Measurements from ENCODE around the gene ANKRD11.

ANKRD11 gene

DNA sequence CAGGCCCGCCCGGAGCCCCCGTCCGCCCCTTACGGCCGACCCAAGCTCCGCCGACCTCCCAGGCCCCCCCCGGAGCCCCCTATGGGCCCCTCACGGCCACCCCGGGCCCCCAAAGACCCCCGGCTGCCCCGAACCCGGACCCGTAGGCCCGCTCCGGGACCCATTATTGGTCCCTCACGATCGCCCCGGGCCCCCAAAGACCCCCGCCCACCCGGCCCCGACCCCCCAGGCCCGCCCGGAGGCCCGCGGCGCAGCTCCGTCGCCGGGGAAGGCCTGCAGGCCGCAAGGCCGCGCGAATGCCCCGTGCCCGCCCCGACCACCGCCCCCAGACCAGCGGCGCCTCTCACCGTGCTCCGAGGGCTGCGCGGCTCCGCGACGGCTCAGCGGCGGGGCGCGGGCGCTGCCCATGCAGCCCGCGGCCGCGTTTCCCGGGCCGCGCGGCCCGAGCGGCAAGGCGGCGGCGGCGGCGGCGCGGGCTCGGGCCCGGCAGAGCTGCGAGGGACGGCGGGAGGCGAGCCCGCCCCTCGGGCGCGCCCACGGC, 393 bp downstream of the ANKRD11 start:
- Histone ChIP-seq H3K9me3 (ENCODE audit: insufficient read depth, low read length) (no peaks in the 10 kb centered on the region), H3K27ac (ENCODE audit: low read depth, low read length) (peak overlapping the region; percentile 83), H3K9me2 (replicated peaks; ENCODE audit: insufficient read depth, low read length) (no peaks in the 10 kb centered on the region), H3K9ac (ENCODE audit: low read length) (peak overlapping the region; percentile 65), H3K4me2 (ENCODE audit: low read depth, low read length, poor library complexity, severe bottlenecking) (peak overlapping the region; percentile 97), H3K79me2 (ENCODE audit: insufficient read depth, low read length) (peaks cover 52% of the 10 kb centered on the region), H3F3A (ENCODE audit: insufficient read depth) (peaks cover 28% of the 10 kb centered on the region), H3K36me3 (ENCODE audit: low read length) (peaks cover 3% of the 10 kb centered on the region; the same call in 1 of the 2 replicates), H3K27me3 (ENCODE audit: low read length) (no peaks in the 10 kb centered on the region), H4K20me1 (ENCODE audit: low read depth, low read length) (peaks cover 24% of the 10 kb centered on the region), H3K4me3 (ENCODE audit: insufficient read depth, low read length, poor library complexity, severe bottlenecking) (peak overlapping the region; percentile 68), H2AFZ (ENCODE audit: low read depth, low read length, severe bottlenecking) (no peak overlapping the region)
- TF ChIP-seq, protein P1, sequence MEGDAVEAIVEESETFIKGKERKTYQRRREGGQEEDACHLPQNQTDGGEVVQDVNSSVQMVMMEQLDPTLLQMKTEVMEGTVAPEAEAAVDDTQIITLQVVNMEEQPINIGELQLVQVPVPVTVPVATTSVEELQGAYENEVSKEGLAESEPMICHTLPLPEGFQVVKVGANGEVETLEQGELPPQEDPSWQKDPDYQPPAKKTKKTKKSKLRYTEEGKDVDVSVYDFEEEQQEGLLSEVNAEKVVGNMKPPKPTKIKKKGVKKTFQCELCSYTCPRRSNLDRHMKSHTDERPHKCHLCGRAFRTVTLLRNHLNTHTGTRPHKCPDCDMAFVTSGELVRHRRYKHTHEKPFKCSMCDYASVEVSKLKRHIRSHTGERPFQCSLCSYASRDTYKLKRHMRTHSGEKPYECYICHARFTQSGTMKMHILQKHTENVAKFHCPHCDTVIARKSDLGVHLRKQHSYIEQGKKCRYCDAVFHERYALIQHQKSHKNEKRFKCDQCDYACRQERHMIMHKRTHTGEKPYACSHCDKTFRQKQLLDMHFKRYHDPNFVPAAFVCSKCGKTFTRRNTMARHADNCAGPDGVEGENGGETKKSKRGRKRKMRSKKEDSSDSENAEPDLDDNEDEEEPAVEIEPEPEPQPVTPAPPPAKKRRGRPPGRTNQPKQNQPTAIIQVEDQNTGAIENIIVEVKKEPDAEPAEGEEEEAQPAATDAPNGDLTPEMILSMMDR (IDR thresholded peaks at IDR 0.05; ENCODE audit: insufficient read depth, low read length, poor library complexity, severe bottlenecking), result no peak
- no peak for TF ChIP-seq EZH2phosphoT487 (conservative IDR thresholded peaks at IDR 0.05; ENCODE audit: low read length)

DNA sequence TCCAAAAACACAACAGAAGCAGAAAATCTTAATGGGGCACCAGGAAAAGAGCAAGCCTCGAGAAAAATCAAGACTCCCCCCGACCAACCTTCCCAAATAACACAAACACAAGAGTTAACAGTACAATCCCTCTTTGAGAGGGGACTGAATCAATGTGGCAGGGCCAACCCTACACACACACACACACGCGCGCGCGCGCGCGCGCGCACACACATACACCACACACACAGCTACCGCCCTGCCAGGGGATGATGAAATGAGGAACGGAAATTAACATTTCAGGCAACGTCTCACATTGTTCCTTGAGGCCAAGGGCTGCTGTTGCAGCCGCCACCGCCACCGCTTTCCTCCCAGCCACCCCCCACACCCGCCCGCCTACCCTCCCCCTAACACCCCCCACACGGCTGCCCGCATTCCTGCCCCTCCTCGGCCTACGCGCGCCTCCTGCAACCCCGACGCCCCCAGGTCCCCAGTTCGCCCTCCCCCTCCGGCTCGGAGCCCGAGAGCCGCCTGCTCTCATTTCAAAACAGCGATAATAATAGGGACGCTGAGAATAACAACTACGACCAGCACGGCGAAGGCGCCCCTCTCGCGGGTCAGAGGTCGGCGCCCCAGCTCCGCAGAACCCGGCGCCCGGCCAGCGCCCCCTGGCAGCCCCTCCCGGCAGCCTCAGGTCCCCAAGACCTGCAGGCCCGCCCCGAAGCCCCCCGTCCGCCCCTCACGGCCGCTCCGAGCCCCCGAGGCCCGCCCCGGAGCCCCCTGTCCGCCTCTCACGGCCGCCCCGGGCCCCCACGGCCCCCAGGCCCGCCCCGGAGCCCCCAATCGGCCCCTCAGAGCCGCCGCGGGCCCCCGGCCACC, 1.1 kb downstream of the ANKRD11 start:
- Histone ChIP-seq H2AFZ (ENCODE audit: low read depth, low read length, severe bottlenecking) (no peak overlapping the region), H3K36me3 (ENCODE audit: low read length) (peaks cover 3% of the 10 kb centered on the region; the same call in 1 of the 2 replicates), H3F3A (ENCODE audit: insufficient read depth) (peaks cover 35% of the 10 kb centered on the region), H3K4me2 (ENCODE audit: low read depth, low read length, poor library complexity, severe bottlenecking) (peak overlapping the region; percentile 97), H3K27ac (ENCODE audit: low read depth, low read length) (peak overlapping the region; percentile 83), H3K9me3 (ENCODE audit: insufficient read depth, low read length) (no peaks in the 10 kb centered on the region), H3K27me3 (ENCODE audit: low read length) (no peaks in the 10 kb centered on the region), H3K9me2 (replicated peaks; ENCODE audit: insufficient read depth, low read length) (no peaks in the 10 kb centered on the region), H4K20me1 (ENCODE audit: low read depth, low read length) (peaks cover 30% of the 10 kb centered on the region), H3K79me2 (ENCODE audit: insufficient read depth, low read length) (peaks cover 59% of the 10 kb centered on the region), H3K9ac (ENCODE audit: low read length) (peak overlapping the region; percentile 65), H3K4me3 (ENCODE audit: insufficient read depth, low read length, poor library complexity, severe bottlenecking) (peak overlapping the region; percentile 68)
- TF ChIP-seq, protein P1 (IDR thresholded peaks at IDR 0.05; ENCODE audit: insufficient read depth, low read length, poor library complexity, severe bottlenecking), result peak; percentile 14
- TF ChIP-seq EZH2phosphoT487 (conservative IDR thresholded peaks at IDR 0.05; ENCODE audit: low read length), result no peak

DNA sequence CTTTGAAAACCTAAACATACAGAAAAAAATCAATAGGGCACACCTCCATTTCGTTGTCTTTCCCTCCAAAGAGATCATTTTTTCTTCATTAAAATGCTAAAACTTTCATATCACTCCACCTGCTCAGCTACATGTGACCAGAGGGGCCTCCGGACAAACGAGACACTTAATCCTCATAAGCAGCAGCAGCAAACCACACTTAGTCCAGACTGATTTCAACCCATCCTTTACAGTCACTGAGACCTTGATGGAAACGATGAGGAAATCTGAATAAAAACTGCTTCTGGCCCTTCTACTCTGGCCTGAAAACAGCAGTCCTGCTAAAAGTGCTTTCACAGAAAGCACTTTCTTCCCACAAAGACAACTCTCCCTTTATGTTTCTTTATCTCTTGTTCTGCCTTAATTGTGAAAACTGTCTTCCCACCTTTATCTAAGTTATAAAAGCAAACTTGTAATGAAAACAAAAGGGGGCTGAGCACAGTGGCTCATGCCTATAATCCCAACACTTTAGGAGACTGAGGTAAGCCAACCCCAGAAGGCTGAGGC, 4.6 kb downstream of the ANKRD11 start:
- peak overlapping the region; percentile 45 for H3K4me2 ChIP-seq (ENCODE audit: low read depth, low read length, poor library complexity, severe bottlenecking)
- H3K79me2 ChIP-seq (ENCODE audit: insufficient read depth, low read length), result peaks cover 82% of the 10 kb centered on the region
- no peak for TF ChIP-seq EZH2phosphoT487 (conservative IDR thresholded peaks at IDR 0.05; ENCODE audit: low read length)
- TF ChIP-seq, protein P1 (IDR thresholded peaks at IDR 0.05; ENCODE audit: insufficient read depth, low read length, poor library complexity, severe bottlenecking), result no peak
- no peaks in the 10 kb centered on the region for H3K9me2 ChIP-seq (replicated peaks; ENCODE audit: insufficient read depth, low read length)
- H3K9ac ChIP-seq (ENCODE audit: low read length), result peak overlapping the region; percentile 20; the same call in 1 of the 2 replicates
- peaks cover 3% of the 10 kb centered on the region; the same call in 1 of the 2 replicates for H3K36me3 ChIP-seq (ENCODE audit: low read length)
- H3F3A ChIP-seq (ENCODE audit: insufficient read depth), result peaks cover 40% of the 10 kb centered on the region
- no peaks in the 10 kb centered on the region for H3K9me3 ChIP-seq (ENCODE audit: insufficient read depth, low read length)
- peaks cover 62% of the 10 kb centered on the region for H4K20me1 ChIP-seq (ENCODE audit: low read depth, low read length)
- no peak overlapping the region for H3K4me3 ChIP-seq (ENCODE audit: insufficient read depth, low read length, poor library complexity, severe bottlenecking)
- peak overlapping the region; percentile 48 for H3K27ac ChIP-seq (ENCODE audit: low read depth, low read length)
- no peak overlapping the region for H2AFZ ChIP-seq (ENCODE audit: low read depth, low read length, severe bottlenecking)
- no peaks in the 10 kb centered on the region for H3K27me3 ChIP-seq (ENCODE audit: low read length)

Data from SU-DHL-6 (cell line).